Measurements from ENCODE around the gene RUFY4. TPM values are rescaled to one million over a fixed set of nuclear protein-coding genes. Genes with fewer than 3 reads are reported as not detected.

The RUFY4 gene
- total and polyA plus RNA-seq, 2 donors (not counting 3 experiments of a cell fraction or from before 2014, with no cell fraction given) = not detected

GRCh38 chr2:218033590-218034496 lies 35.2 kb upstream of the RUFY4 start:
- no peak for DNase-seq (ENCODE audit: low read depth, low spot score)

More at GRCh38 chr2:218033590-218034496, 35.2 kb upstream of the RUFY4 start:
- TF ChIP-seq POLR2AphosphoS5 (IDR thresholded peaks at IDR 0.05; ENCODE audit: insufficient read depth, low read depth, low read length) (no peak), GATA2 (IDR thresholded peaks at IDR 0.05; ENCODE audit: insufficient read depth, insufficient read length, low read depth, low read length) (no peak), EZH2 (IDR thresholded peaks at IDR 0.05; ENCODE audit: borderline replicate concordance, low read depth, low read length, severe bottlenecking) (peak; percentile 41), MYC (IDR thresholded peaks at IDR 0.05; ENCODE audit: low read depth, low read length) (no peak), CTCF (IDR thresholded peaks at IDR 0.05; ENCODE audit: extremely low read depth in 1 of 2, insufficient read depth in 1 of 2, low read depth in 1 of 2, low read length in 2 of 2) (no peak)
- Histone ChIP-seq H3K4me3 (replicated peaks in 1 of 3; ENCODE audit: insufficient read depth in 1 of 3, low read depth in 1 of 3, low read length in 3 of 3) (no peak overlapping the region), H3K79me2 (ENCODE audit: control insufficient read depth, insufficient read depth, low read length) (no peaks in the 10 kb centered on the region), H2AFZ (ENCODE audit: low read depth, low read length) (no peak overlapping the region), H3K36me3 (ENCODE audit: control insufficient read depth in 2 of 2, extremely low read depth in 1 of 2, insufficient read depth in 2 of 2, low read length in 2 of 2) (no peaks in the 10 kb centered on the region), H3K9me1 (replicated peaks; ENCODE audit: control insufficient read depth, extremely low read depth, insufficient read depth, low read length) (no peaks in the 10 kb centered on the region), H3K27ac (ENCODE audit: insufficient read depth, low read depth, low read length) (no peak overlapping the region), H3K4me1 (ENCODE audit: control insufficient read depth, extremely low read depth, insufficient read depth, low read length) (no peaks in the 10 kb centered on the region), H3K9ac (replicated peaks; ENCODE audit: extremely low read depth, insufficient read depth, low read length) (no peak overlapping the region), H4K20me1 (replicated peaks; ENCODE audit: control insufficient read depth, extremely low read depth, insufficient read depth, low read length) (no peaks in the 10 kb centered on the region), H3K9me3 (replicated peaks; ENCODE audit: control insufficient read depth, insufficient read depth, low read length) (no peaks in the 10 kb centered on the region), H3K27me3 (ENCODE audit: control insufficient read depth in 2 of 2, insufficient read depth in 2 of 2, low read length in 2 of 2) (peaks cover 26 to 27% of the 10 kb centered on the region in 2 experiments), H3K4me2 (ENCODE audit: insufficient read depth, low read length) (no peak overlapping the region)
- dilution Hi-C loops (cut with MboI; ENCODE audit: extremely low pct_ligation_motif_present, low sequenced_read_pairs) = no loop called here
- intact Hi-C loops (cut with micrococcal nuclease) = loop anchor here (1.0 kb wide), 5 partner anchors 40 to 249 kb away; no protein-coding TSS in a partner anchor
- CTCF ChIA-PET = interaction anchor here (0.6 to 7.8 kb wide), 18 partner anchors 8 to 383 kb away, joined by 3 to 341 read pairs (median 4); partner anchors contain the start of gene RUFY4
- no peak for FAIRE-seq
- BruUV-seq (replicated peaks) = no TSS peak
- POLR2A ChIA-PET = no interaction called here

All from endothelial cell of umbilical vein (primary cell).